ENCODE results near the gene BMX. TPM values are rescaled to one million over a fixed set of nuclear protein-coding genes. Genes with fewer than 3 reads are reported as not detected.

BMX gene
- polyA plus RNA-seq, 1 donor from 2014 or later: not detected

- no peak overlapping the region for H2AFZ ChIP-seq (ENCODE audit: low read depth, low read length)
- no peak overlapping the region for H3K27ac ChIP-seq (ENCODE audit: low read length)
- H3K79me2 ChIP-seq (replicated peaks; ENCODE audit: insufficient read depth, low read length): no peaks in the 10 kb centered on the region
- no peaks in the 10 kb centered on the region for H4K20me1 ChIP-seq (ENCODE audit: insufficient read depth)
- no peak overlapping the region for H3K9ac ChIP-seq (ENCODE audit: low read length)
- no peak overlapping the region for H3K4me3 ChIP-seq (ENCODE audit: low read length)
- H3K4me2 ChIP-seq (ENCODE audit: low read length): no peak overlapping the region
- no peak for TF ChIP-seq SMC3 (conservative IDR thresholded peaks at IDR 0.05; ENCODE audit: poor library complexity)
- TF ChIP-seq CTCF (IDR thresholded peaks at IDR 0.05; ENCODE audit: poor library complexity, severe bottlenecking): no peak
- TF ChIP-seq REST (IDR thresholded peaks at IDR 0.05; ENCODE audit: borderline replicate concordance): no peak
- no peak for TF ChIP-seq POLR2AphosphoS5 (IDR thresholded peaks at IDR 0.05)
- no peak for TF ChIP-seq EP300 (conservative IDR thresholded peaks at IDR 0.05; ENCODE audit: poor library complexity, severe bottlenecking)
- TF ChIP-seq TAF1 (IDR thresholded peaks at IDR 0.05; ENCODE audit: low read depth): no peak
- TF ChIP-seq EZH2 (IDR thresholded peaks at IDR 0.05; ENCODE audit: borderline replicate concordance, insufficient read depth, low read length, poor library complexity, severe bottlenecking): no peak
- no peak for TF ChIP-seq RAD21 (conservative IDR thresholded peaks at IDR 0.05)
- TF ChIP-seq MXI1 (conservative IDR thresholded peaks at IDR 0.05; ENCODE audit: poor library complexity, severe bottlenecking): no peak
- no peaks in the 10 kb centered on the region for H3K27me3 ChIP-seq (ENCODE audit: insufficient read depth, low read depth, low read length)
- H3K36me3 ChIP-seq (ENCODE audit: insufficient read depth, low read length): no peaks in the 10 kb centered on the region
- H3K9me3 ChIP-seq (ENCODE audit: low read length): no peaks in the 10 kb centered on the region
- no peaks in the 10 kb centered on the region for H3F3A ChIP-seq (ENCODE audit: insufficient read depth, low read length, poor library complexity, severe bottlenecking)
- no peaks in the 10 kb centered on the region for H3K9me2 ChIP-seq (ENCODE audit: insufficient read depth, low read length)
These were observed 31.0 kb upstream of the BMX start for GRCh38 chrX:15469613-15470012.

GRCh38 chrX:15471028-15471427 lies 29.6 kb upstream of the BMX start:
- no peaks in the 10 kb centered on the region for H3K9me2 ChIP-seq (ENCODE audit: insufficient read depth, low read length)
- TF ChIP-seq CTCF (IDR thresholded peaks at IDR 0.05; ENCODE audit: poor library complexity, severe bottlenecking): peak; percentile 73
- no peak for TF ChIP-seq REST (IDR thresholded peaks at IDR 0.05; ENCODE audit: borderline replicate concordance)
- TF ChIP-seq SMC3 (conservative IDR thresholded peaks at IDR 0.05; ENCODE audit: poor library complexity): peak; percentile 72
- TF ChIP-seq EZH2 (IDR thresholded peaks at IDR 0.05; ENCODE audit: borderline replicate concordance, insufficient read depth, low read length, poor library complexity, severe bottlenecking): no peak
- TF ChIP-seq RAD21 (conservative IDR thresholded peaks at IDR 0.05): peak; percentile 71
- TF ChIP-seq POLR2AphosphoS5 (IDR thresholded peaks at IDR 0.05): no peak
- TF ChIP-seq MXI1 (conservative IDR thresholded peaks at IDR 0.05; ENCODE audit: poor library complexity, severe bottlenecking): no peak
- TF ChIP-seq TAF1 (IDR thresholded peaks at IDR 0.05; ENCODE audit: low read depth): no peak
- no peak for TF ChIP-seq EP300 (conservative IDR thresholded peaks at IDR 0.05; ENCODE audit: poor library complexity, severe bottlenecking)
- H3K9me3 ChIP-seq (ENCODE audit: low read length): no peaks in the 10 kb centered on the region
- H3K4me2 ChIP-seq (ENCODE audit: low read length): no peak overlapping the region
- H3K27ac ChIP-seq (ENCODE audit: low read length): no peak overlapping the region
- no peak overlapping the region for H3K4me3 ChIP-seq (ENCODE audit: low read length)
- no peaks in the 10 kb centered on the region for H4K20me1 ChIP-seq (ENCODE audit: insufficient read depth)
- H3K9ac ChIP-seq (ENCODE audit: low read length): no peak overlapping the region
- no peaks in the 10 kb centered on the region for H3F3A ChIP-seq (ENCODE audit: insufficient read depth, low read length, poor library complexity, severe bottlenecking)
- no peaks in the 10 kb centered on the region for H3K36me3 ChIP-seq (ENCODE audit: insufficient read depth, low read length)
- H2AFZ ChIP-seq (ENCODE audit: low read depth, low read length): no peak overlapping the region
- no peaks in the 10 kb centered on the region for H3K79me2 ChIP-seq (replicated peaks; ENCODE audit: insufficient read depth, low read length)
- no peaks in the 10 kb centered on the region for H3K27me3 ChIP-seq (ENCODE audit: insufficient read depth, low read depth, low read length)

Measured in neural cell (in vitro differentiated cells).